Measurements from ENCODE around the gene RACK1.
"Not testable (repeated sequence)": the region's sequence is repeated elsewhere in the genome, so short reads cannot be mapped to it uniquely, and the experiment has no call there.

RACK1 gene

DNA sequence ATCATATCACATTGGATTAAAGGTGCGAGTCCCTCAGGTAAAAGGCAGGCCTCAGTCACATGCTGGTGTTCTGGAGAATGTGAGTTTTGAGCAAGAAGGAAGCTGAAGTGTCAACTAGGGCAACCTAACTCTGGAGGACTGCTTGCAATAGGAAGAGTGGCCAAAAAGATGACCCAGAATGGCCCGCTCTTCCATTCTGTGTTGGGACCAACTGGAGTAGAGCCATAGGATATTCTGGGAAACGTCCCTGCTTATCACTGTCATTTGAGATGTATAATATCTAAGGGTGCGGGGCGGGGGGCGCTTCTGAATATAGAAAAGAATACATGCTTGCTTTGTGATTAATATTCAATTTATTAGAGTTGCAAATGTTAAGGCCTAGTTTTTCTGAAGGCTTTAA, 31.6 kb downstream of the RACK1 start:
- DNase-seq: no peak

DNA sequence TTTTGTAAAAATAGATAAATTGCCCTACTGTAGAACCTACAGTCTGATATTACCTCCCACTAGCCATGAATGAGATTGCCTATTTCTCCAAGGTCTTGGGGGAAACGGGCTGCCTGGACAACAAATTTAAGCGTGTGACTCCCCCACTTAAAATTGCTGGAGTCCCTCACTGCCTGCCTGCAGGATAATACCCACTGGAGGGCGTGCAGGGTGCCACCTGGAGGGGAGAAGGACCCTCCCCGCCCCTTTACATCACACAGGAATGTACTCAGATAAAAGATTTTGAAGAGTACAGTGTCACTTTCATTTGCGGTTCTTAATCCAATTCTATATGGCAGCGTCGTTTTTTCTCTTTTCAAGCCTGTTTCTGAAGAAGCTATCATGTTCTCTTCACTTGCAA, 32.5 kb downstream of the RACK1 start:
- no peak for DNase-seq

DNA sequence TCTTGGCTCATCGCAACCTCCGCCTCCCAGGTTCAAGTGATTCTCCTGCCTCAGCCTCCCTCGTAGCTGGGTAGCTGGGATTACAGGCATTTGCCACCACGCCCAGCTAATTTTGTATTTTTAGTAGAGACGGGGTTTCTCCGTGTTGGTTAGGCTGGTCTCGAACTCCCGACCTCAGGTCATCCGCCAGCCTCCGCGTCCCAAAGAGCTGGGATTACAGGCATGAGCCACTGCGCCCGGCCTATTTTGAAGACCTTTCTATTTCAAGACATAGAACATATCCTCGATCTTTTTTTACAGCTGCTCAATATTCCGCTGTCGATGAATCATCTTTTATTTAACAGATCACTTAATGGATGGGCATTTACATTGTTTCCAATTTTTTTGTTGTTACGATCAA, 33.0 kb downstream of the RACK1 start:
- not testable (repeated sequence) for DNase-seq

DNA sequence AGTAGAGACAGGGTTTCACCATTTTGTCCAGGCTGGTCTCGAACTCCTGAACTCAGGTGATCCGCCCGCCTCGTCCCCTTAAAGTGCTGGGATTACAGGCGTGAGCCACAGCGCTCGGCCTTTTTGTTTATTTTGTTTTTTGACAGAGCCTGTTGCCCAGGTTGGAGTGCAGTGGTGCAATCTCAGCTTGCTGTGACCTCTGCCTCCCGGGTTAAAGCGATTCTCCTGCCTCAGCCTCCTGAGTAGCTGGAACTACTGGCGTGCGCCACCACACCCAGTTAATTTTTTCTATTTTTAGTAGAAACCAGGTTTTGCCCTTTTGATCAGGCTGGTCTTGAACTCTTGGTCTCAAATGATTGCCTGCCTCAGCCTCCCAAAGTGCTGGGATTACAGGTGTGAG, 33.6 kb downstream of the RACK1 start:
- DNase-seq: not testable (repeated sequence)

DNA sequence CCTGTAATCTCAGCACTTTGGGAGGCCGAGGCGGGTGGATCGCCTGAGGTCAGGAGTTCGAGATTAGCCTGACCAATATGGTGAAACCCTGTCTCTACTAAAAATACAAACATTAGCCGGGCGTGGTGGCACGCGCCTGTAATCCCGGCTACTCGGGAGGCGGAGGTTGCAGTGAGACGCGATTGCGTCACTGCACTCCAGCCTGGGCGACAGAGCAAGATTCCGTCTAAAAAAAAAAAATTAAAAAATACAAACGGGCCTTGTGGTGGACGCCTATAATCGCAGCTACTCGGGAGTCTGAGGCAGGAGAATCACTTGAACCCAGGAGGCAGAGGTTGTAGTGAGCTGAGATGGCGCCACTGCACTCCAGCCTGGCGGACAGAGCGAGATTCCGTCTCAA, 34.7 kb downstream of the RACK1 start:
- not testable (repeated sequence) for DNase-seq

DNA sequence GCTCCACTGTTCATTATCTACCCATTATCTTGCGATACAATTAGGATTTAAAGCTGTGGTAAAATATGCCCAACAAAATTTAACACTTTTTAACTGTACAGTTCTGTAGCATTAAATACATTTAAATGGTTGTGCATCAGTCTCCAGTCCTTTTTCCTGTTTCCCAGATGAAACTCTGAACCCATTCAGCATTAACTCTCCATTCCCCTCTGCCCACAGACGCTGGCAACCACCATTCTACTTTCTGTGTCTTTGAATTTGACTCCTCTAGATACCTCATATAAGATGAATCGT, 35.8 kb downstream of the RACK1 start:
- no peak for DNase-seq

DNA sequence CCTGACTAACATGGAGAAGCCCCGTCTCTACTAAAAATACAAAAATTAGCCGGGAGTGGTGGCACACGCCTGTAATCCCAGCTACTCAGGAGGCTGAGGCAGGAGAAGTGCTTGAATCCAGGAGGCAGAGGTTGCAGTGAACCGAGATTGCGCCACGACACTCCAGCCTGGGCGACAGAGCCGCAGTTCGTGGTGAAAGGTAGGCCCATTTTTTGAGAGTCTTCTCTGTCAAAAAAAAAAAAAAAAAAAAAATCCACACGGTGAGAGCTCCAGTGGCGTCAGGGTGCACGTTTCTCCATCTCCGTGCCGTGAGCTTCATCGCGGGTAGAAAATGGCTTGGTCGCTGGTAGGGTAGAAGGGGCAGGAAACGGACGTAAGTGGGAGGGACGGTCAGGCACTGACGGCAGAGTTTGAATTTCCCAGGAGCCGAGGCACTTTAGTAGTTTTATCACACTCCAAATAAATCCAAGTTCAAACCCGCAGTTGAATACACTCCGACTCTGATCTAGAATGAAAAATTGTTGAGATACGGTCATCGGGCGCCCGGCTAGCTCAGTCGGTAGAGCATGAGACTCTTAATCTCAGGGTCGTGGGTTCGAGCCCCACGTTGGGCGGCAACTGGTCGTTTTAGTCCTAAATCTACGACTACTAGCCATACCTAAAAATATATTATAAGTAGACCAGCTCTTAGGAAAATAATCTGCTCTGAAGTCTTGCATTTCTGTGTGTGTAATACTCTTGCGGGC, 36.3 kb downstream of the RACK1 start:
- DNase-seq: peak; percentile 52

DNA sequence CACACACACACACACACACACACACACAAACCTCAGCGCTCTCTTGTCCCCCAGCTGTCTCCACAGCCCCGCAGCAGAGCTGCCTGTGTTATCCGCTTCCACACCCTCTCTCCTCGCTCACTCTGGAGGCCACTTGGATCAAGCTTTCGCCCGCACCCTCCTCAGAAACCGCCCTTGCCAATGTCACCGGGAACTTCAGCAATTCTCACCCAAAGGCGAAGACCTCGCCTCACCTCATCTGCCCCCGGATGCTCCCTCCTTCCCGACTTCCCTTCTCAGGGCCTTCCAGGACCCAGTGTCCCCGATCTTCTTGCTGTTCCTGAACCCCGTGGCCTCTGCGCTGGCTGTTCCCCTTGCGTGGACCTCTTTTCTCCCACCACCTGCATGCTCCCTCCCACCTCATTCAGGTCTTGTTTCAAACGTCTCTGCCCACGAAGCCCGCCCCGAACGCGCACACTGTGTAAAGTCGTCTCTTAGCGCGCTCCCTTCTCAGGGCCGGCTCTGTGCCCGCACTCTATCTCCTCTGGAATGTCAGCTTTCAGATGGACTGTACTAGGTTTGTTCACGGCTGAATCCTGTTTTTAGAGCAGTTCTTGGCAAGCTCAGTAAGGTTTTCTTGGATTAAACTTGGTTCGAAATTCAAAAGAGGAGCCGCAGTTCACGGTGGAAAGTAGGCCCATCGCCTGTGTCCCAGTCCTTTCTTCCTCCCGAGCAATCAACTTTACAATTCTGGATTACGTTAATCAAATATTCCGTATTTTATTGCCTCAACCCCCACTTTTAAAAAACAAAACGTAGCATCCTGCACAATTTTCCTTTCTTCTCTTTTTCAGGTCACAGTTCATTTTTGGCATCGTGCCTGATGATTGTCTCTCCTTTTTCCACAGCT, 37.7 kb downstream of the RACK1 start:
- DNase-seq: no peak

DNA sequence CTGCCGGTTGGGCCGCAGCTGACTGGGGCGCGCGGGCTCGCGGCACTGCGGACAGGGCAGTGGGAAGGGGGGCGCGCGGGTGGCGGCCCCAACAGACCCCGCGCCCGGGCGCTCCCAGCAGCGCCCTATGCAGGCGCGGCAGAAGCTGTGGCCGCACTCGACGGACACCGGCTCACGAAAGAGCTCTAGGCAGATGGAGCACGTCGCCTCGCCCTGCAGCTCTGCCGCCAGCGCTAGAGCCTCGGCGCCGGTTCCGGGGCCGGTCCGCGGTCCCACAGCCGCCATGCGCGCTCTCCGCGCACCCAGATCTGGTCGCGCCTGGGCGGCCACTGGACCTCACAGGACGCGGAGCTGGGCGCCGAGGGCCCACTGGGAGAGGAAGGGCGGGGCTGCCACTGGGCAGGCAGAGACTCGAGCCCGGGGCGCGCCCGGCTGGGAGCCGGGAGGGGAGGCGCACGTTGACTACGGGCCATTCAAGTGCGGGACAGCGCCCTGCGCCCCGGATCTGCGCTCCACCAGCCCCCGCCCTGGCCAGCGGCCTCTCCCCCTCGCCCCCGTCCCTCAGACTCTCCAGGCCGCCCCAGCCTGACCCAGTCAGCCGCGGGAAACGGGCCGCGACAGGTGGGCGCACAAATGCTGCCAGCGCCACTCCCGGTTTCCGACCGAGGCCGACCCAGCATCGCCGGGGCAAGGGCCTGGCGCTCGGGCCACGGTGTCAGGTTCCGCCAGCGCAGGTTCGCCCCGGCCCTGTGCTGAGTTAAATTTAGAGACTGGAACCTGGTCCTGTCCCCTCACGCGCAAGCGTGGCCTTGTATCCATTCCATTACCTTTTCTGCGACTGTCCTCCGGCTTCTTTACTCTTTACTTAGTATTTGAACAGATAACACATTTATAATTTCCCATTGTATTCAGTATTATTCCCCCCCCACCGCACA, 38.6 kb downstream of the RACK1 start, which contains the start of gene TRIM7:
Gene TRIM7, minus strand, starts transcription at position 371 of the 935 bp plus-strand sequence. Its CDS starts 86 bp downstream, at position 285.
- DNase-seq: no peak

DNA sequence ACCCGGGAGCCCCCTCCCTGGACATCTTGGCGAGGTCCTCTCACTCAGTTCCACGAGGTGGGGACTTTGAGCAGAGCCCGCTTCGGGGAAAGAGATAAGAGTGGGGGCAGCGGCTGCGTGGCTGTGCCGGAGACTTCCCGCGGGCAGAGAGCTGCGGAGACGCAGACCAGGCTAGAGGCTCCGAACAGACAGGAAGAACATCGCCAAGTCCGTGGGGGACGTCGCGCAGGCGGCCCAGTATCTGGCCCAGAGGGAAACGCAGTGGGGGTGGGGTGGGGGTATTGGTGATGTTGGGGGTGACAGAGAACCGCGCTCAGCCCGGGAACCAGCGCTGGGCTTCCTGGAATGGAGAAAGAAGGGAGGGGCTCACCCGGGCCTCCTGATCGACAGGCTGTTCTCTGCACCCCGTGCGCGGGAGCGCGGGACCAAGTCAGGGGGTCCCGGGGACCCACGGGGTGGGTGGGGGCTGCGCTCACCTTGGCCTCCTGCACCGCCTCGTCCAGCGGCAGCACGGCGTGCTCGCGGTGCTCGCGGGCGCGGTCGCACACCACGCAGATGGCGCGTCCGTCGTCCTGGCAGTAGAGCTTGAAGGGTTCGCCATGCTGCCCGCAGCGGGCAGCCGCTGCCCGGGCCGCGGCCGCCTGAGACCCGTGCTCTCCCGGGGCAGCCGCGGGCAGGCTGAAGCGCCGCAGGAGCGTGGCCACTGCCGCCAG, 39.4 kb downstream of the RACK1 start:
- DNase-seq: no peak

DNA sequence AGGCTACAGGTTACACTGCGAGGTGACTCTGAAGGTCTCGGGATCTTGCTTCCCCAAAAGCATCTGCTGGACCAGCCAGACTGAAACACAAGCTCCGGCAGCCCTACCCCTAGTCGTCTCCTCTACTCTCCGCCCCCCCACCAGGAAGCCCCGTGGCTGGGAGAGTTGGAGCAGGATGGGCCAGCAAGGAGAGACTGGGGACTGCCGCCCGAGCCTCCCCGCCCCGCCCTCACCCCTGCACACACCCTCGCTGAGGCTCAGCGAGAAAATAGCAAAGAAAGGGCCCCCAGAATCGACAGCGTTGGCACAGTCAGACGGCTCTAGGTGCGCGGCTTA, 40.0 kb downstream of the RACK1 start:
- no peak for DNase-seq

DNA sequence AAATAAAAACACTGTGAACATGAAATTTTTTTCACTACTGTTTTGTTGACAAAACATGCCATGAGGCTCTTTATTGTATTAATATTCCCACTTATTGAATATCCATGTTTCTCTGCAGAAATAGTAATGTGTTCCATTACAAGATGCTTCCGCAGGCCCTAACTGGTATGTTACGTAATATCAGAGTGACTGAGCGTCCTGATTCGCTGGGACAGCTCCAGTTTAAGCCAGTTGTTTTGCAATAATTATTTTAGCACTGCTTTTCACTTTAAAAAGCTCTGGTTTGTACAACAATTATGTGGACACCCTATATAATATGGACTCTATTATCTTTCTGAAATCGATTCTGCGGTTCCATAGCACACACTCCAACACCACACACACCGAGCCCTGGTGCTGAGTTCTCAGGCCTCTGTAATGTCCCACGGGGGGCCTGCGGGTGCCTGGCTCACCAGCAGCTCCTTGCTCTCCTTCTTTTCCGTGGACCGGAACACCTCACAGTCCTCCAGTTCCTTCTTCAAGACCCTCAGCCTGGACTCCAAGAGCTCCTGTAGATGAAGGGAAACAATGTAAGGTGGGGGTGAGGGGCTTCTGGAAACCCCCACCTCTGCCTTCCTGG, 40.5 kb downstream of the RACK1 start:
- no peak for DNase-seq

DNA sequence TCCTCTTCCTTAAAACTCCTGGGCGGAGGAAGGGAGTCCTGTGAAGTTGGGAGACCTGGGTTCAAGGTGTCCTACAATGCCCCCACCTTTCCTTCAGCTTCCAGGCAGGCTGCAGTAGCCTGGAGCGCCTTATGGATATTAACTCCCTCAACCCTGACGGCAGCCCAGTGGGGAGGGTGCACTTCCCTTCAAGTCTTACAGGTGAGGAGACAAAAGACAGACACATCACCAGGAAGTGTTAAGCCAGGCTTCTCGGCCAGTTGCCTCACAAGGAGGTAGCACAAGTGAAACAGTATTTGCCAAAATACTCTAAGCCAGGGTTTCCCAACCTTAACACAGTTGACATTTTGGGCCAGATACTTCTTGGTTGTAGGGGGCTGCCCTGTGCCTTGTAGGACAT, 42.9 kb downstream of the RACK1 start:
- no peak for DNase-seq

DNA sequence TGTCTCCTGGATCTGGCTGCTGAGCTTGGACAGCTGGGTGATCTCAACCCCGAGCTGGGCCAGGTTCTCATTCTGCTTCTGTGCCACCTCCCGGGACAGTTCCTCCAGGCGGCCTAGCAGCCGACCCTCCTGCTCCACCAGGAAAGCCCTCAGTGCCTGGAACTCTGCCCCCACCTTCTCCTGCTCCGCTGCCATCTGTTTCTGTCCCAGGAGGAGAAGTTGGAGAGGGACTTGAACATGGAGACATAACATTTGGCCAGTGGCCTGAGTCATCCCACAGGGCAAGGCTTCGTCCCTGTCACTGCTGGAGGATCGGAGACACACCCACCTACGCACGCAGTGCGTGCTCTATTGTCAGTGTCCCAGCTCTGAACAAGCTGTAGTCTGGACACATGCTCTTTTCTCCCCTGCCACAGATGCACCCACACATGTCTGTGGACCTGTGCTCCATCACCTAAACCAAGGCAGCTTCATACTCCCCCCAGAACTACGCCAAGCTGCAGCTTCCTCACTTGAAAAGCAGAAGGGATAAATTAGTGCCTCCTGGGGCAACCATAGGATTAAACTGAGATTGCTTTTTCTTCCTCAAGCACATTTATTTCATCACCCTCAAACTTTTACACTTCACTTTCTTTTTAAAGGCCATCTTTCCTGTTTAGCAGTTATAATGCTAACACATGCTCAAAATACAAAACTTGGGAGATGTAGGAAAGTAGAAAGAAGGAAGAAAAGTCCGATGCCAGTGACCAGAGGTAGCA, 43.6 kb downstream of the RACK1 start:
- no peak for DNase-seq

DNA sequence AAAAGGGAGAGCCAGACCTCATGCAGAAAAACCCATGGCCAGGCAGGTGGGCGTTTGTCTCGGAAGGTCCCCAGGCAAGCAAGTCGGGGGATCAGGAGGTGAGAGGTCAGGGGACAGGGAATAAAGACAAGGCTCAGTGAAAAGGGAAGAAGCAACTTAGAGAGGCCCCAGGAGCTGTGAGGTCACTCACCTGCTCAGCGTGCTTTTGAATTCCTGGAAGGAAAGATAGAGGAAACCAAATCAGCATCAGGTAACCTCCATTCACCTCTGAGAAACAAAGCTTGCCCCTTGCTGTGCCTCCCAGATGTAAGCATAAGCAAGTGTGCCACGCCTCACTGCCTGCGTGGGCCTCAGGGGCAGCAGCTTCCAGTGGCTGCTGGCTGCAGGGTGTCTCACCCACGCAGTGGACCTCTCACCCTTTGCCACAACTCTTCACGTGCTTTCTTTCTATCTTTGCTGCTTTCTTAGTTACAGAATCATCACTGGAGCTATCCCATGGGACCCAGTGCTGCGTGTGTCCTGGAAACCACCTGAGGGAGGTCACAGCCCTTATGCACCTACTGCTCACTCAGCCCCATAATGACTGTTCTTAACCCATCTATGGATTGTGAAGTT, 44.7 kb downstream of the RACK1 start:
- no peak for DNase-seq

DNA sequence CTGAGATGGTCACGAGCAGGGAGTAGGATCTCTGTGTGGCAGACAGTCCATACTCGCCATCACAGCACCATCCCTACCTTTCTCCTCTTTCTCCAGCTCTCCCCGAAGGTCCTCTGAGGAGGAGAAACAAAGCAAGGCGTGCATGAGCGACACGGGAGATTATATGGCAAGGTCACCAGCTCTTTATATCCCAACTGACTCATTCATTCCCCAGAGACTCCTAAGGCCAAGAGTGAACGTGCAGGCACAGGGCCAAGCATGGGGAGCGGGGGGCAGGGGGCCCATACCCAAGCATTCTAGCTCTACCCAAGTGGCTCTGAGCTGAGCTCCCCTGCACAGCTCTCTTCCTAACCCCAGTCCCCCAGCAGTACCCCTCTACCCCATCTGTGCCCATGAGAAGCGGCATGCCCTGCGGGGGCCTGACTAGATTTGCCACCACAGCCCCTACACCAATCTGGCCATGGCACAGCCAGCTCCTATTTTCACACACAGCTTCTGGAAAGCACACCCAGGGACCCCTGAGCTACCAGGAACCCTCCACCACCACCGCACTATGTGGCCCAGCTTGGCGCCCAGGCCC, 45.5 kb downstream of the RACK1 start:
- DNase-seq: no peak

DNA sequence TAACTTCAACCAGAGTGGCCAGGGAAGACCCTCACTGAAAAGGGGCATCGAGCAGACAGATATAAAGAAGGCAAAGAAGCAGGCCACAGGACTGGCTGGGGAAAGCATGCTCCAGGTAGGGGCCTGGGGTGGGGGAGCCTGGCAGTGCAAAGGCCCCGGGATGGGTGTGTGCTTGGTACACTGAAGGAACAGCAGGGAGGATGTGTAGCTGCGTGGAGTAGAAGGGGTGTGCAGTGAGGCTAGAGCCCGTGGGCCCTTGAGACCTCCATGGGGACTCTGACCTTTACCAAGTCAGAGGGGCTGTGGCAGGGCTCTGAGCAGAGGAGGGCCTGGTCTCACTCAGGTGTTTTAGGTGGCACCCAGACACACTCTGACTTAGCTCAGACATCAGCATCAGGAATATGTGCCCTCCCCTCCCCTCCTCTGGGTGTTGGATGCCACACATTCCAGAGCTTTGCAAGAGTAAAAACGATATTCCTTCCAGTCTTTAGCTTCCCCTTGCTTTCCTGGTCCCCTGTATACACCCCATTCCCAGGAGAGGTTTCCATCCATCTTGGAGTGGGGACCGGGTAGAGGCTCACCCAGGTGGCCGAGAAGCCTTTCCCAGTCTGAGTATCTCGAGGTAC, 46.3 kb downstream of the RACK1 start:
- no peak for DNase-seq

DNA sequence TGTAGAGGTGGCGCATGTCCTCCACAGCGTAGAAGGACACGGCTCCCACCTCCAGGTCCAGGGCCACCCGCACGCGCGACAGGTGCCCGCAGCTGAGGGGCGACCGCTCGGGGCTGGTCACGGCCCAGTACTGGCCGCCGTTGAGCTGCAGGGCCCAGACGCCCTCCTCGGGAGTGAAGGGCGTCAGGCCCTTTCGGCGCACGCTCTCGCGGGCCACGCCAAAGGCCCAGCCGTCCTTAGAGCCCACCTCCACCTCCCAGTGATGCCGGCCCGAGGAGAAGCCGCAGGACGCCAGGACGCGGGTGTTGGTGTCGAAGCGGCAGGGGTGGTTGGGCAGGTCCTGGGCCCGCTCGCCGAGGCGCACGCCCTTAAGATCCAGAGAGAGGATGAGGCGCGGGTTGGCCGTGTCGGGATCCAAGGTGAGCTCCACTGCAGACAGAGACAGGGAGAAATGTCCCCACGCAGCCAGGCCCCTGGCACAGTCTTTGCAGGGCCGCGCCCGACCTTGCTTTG, 48.4 kb downstream of the RACK1 start:
- DNase-seq: no peak

DNA sequence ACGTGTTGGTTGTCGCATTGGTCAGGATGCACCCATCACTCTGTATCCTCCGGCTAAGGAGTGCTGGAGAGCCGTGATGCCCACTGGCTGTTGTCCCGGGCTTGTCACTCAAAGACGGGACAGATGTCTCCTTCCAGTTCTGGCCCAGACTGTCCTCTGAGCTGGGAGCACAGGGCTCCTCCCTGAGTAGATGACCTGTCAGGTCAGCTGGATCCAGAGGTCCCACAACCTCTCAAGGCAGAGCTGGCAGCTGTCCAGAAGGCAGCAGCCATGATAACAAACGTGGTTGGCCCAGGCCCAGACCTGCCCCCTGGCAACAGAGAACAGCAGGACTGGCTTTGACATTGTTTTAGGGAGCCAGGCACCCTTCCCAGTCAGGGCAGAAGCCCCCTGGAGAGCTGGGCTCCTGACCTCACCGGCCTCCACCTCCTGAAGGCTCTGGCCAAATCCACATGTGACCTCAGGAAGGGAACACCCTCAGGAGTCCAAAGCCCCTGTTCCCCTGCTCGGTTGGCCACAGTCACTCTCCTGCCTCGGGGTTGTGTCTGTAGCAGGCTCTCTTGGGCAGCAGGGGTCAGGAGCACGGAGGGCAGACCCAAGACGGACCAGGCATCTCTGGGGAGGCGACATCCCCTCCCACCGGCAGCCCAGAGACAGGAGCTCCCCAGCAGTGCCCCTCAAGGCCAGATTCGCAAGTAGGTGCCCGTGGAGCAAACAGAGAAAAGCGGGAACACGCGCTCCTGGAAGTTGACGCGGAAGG, 49.0 kb downstream of the RACK1 start:
- DNase-seq: no peak
